Inferior parietal cortex (tissue), 1 donor: ENCODE results near the gene DCTPP1.

Source experiments
- DNase-seq: peaks from one replicate; pipeline ENCODE4 v3.0.0-alpha.2; 2016; ENCODE audit errors: extremely low spot score

DCTPP1 gene

DNA sequence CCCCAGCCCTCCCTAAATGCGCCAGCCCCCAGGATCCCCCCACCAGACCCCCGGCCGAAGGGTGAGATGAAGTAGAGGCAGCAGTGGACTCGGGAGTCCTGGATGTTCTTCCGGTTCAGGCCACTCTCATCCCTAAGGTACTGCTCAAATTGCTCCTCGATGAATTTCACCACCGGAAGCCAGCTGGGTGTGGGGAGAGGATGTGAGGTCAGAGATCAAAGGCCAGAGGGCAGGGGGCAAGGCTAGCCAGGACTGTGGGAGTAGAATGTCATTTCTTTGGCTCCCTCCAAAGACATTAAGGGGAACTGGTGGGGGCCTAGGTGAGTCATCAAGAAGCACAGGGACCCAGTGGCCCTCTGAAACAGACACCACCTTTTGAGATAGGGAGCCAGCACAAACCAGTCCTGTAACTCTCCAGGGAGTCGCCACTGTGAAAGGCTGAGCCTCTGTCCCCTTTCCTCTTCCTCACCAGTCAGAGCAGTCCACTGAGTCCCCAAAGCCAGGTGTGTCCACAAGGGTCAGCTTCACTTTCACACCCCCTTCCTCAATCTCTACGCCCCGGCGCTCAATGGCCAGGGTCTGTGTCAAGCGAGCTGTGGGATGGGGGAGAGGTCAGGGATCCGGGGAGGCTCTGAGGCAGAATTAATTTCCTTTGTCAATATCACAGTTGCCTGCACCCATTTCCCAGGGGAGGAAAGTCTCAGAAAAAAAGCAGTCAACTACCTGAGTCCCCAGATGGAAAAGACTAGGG is 48.4 kb downstream of the DCTPP1 start:
- no peak for DNase-seq

DNA sequence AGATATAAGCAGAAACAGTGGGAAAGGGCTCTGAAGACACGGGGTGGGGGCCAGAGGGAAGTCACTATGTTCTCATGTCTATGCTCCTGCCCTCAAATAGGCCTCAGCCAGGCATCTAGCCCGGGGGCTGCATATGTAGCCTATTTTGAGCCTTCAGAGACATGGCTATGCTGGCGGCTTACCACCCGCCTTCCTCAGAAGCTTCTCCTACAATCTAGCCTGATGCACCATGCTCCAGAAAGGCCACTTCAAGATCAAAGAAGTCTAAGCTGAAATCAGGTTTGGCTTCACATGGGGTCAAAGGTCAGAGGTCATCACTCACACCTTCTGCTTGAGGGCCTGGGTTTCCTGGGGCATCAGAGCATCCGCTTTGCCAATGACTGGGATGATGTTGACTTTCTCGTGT is 49.0 kb downstream of the DCTPP1 start:
- DNase-seq = no peak

DNA sequence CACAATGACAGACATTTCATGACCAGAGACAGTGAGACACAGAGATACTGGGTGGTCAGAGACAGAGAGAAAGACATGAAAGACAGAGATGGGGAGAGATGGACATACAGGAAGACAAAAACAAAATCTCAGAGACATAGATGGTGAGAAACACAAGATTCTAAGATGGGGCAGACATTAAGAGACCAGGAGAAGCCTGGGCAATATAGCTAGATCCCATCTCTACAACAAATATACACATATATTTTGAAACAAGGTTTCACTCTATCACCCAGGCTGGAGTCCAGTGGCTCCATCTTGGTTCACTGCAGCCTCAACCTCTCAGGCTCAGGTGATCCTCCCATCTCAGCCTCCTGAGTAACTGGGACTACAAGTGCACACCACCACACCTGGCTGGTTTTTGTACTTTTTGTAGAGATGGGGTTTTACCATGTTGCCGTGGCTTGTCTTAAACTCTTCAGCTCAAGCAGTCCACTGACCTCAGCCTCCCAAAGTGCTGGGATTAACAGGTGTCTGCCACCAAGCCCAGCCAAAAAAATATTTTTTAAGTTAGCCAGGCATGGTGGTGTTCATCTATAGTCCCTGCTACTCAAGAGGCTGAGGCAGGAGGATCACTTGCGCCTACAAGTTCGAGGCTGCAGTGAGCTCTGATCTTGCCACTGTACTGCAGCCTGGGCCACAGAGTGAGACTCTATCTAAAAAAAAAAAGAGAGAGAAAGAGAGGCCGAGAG is 49.6 kb downstream of the DCTPP1 start:
- DNase-seq = no peak

DNA sequence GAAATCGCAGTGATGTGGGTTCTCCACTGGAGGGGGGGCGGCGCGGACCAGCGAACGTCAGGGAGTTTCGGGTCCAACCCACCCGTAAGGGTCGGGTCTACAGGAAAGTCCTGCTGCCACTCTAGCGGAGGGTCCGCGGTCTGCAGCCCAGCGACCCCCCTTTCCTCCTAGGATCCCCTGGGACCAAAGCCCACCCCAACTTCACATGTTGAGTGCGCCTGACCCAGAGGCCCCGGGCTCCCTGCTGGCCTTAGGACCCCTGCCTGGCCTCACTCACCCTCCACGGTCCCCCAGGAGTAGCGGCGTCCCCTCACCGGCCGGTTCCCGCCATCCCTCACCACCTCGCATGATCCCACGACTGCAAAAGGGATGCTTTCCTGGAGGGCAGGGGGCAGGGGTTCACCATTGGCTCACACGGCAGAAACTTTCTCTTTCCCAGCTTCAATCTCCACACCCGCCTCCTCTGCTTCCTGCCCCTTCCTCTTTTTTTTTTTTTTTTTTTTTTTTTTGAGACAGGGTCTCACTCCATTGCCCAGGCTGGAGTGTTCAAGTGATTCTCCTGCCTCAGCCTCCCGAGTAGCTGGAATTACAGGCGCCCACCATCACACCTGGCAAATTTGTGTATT is 50.6 kb downstream of the DCTPP1 start:
- DNase-seq = no peak

DNA sequence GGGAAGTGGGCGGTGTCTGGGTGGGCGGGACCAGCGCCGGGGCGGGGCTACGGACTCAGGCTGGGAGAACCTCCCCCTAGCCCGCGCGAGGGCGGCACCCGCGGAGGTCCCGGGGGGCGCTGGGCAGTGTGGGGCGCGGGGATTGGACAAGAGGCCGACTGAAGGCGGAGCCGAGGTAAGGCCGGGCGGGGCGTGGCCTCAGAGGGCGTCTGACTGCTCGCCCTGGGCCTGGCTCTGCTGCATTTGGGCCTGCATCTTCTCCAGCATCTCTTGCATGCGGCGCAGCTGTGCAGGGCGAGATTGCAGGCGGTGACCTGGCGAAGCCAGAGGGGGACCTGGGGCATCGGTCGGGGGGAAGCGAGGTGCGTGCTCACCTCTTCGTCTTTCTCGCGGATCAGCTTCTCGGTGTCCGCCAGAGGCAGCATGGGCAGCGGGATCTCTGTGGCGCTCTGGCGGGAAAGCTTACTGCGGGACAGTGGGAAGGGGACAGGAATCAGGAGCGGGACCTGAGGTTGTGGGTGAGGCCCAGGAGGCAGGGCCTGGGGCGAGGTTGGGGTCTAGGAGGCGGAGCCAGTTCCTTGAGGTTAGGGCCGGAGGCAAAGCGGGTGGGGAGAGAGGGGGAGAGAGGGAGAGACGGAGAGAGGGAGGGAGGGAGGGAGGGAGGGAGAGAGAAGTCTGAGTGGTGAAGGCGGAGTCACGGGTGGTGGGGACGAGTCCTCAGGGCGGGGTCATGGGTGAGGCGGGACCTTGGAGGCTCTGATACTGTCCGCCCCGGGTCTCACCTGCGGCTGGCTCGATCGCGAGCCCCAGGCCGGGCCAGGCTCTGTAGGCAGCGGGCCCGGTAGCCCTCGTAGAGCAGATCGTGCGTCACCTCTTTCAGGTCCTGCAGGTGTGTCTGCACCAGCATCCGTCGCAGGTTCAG is 51.3 kb downstream of the DCTPP1 start:
- DNase-seq = peak; percentile 96

DNA sequence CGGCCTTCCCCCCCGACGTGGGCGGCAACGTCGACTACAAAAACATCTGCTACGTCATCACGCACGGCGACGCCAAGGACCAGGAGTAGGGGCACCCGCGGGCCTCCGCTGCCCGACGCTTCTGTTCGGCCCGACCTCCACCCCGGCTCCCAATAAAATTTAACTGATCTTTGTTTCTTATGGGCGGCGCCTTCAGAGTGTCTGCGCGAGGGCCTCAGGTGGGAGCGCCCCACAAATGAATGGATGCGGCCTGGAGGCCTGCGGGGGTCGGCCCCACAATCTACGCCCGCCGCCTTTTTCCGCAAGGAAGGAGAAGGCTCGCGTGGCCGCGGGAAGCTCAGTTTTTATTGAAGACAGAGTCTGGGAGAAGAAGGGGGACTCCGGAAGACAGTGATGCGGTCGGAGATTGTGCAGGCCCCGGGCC is 52.0 kb downstream of the DCTPP1 start:
- DNase-seq = peak; percentile 95

DNA sequence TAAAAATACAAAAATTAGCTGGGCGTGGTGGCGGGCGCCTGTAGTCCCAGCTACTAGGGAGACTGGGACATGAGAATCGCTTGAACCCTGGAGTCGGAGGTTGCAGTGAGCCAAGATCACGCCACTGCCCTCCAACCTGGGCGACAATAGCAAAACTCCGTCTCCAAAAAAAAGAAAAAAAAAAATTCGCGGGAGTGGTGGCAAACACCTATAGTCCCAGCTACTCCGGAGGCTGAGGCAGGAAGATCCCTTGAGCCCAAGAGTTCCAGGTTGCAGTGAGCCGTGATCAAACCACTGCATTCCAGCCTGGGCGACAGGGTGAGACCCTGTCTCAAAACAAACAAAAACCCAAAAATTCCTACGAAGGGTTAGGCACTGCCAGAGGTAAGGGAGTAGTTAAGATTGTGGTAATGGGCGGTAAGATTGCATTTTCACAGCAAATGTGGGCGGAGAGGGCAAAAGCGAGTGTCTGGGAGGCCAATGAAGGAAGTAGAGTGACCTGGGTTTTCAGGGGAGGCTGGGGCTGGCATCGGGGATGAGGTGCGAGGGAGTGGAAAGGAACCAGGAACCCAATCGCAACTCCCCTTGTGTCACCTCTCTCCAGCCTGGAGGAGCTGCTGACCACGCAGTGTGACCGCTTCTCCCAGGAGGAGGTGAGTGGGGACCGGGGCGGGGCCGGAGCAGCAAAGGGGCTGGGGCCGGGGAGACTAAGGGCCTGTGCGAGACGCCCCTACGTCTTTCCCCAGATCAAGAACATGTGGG is 52.6 kb downstream of the DCTPP1 start:
- no peak for DNase-seq

DNA sequence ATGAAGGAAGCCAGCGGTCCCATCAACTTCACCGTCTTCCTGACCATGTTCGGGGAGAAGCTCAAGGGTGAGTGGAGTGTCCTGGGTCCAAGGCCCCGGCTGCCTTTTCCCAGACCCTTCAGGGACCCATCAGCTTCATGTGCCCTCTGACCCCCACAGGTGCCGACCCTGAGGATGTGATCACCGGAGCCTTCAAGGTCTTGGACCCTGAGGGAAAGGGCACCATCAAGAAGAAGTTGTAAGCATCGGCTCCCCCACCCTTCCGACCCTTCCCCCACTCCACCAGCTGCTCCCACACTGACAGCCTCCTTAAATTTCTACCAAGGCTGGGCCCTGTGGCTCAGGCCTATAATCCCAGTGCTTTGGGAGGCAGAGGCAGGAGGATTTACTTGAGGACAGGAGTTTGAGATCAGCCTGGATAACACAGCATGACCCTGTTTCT is 53.3 kb downstream of the DCTPP1 start:
- DNase-seq = no peak

DNA sequence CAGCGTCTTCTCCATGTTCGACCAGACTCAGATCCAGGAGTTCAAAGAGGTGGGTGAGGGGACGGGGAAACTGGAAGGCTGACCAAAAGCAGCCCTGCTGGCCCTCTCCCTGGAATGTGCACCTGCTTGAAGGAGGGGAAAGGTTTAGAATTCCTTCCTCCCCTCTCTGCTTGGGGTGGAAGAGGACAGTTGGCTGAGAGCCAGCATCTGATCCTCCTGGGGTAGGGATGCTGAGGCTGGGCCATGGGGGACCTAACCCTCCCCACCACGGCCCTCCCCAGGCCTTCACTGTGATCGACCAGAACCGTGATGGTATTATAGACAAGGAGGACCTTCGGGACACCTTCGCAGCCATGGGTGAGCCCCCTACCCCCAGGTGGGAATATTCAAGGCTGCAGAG is 54.0 kb downstream of the DCTPP1 start:
- DNase-seq = no peak

DNA sequence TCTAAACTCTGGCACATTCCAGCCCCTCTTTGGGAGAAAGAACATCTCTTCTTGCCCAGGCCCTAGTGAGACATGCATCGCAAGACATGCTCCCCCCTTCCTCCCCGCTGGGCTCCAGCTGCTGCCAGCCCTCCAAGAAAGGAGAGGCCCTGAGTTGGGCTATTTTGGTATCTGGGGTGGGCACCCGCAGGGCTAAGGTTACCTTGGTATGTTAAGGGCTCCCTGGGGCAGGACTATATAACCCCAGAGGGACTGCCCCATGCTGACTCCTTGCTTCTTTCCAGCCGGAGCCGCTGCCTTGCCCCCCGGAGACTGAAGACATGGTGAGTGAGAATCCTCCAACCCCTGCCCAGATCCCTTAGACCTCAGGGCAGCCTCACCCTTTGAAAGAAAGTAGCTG is 55.3 kb downstream of the DCTPP1 start, which contains the start of gene MYL11:
Gene MYL11, plus strand, starts transcription at position 265 of the 400 bp plus-strand sequence. Its CDS starts 56 bp downstream, at position 321.
- DNase-seq = no peak
